HCT116 (cell line): ENCODE data around the gene MRGPRE.

ENCODE experiments used
- CEBPB ChIP-seq: IDR thresholded peaks from 2 replicates; pipeline ENCODE4 v1.6.1; 2012; ENCODE audit warnings: low read depth
- EZH2 ChIP-seq: fragments of 200-600 bp; sonication (generic); IDR thresholded peaks from 2 replicates; pipeline ENCODE4 v1.6.1; 2017; ENCODE audit warnings: antibody characterized with exemption, mixed run types
- POLR2A ChIP-seq: IDR thresholded peaks from 2 replicates; pipeline ENCODE4 v1.7.0; 2011; ENCODE audit warnings: borderline replicate concordance; ENCODE audit not compliant: insufficient read depth, insufficient read length; ENCODE audit errors: extremely low read depth
- RAD21 ChIP-seq: IDR thresholded peaks from 2 replicates; pipeline ENCODE4 v1.6.1; 2012; ENCODE audit warnings: low read depth, mild to moderate bottlenecking
- YY1 ChIP-seq: IDR thresholded peaks from 2 replicates; pipeline ENCODE4 v1.6.1; 2011; ENCODE audit warnings: low read length, low read depth, moderate library complexity, mild to moderate bottlenecking; ENCODE audit not compliant: insufficient replicate concordance; ENCODE audit errors: extremely low read depth
- TF ChIP-seq, protein P1 (sequence below), 3 experiments: fragments of 200-600 bp in 1 of 3; sonication (generic) in 1 of 3; IDR thresholded peaks in 2 of 3; conservative IDR thresholded peaks in 1 of 3; 2 replicates each; pipeline ENCODE4 v1.5.1; 2012 to 2017; ENCODE audit warnings: low read depth in 2 of 3, low read length in 2 of 3, antibody characterized with exemption in 1 of 3, borderline replicate concordance in 1 of 3, control low read depth in 1 of 3, mild to moderate bottlenecking in 1 of 3, mixed read lengths in 1 of 3, mixed run types in 1 of 3, moderate library complexity in 1 of 3; ENCODE audit not compliant: insufficient read depth in 1 of 3

DNA sequence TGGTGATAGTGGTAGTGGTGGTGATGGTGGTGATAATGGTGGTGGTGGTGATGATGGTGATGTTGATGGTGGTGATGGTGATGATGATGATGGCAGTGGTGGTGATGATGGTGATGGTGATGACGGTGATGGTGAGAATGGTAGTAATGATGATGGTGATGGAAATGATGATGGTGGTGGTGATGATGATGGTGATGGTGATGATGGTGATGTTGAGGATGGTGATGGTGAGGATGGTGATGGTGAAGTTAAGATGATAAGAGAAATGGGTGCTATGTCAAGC, 25.4 kb downstream of the MRGPRE start:
- TF ChIP-seq, protein P1, sequence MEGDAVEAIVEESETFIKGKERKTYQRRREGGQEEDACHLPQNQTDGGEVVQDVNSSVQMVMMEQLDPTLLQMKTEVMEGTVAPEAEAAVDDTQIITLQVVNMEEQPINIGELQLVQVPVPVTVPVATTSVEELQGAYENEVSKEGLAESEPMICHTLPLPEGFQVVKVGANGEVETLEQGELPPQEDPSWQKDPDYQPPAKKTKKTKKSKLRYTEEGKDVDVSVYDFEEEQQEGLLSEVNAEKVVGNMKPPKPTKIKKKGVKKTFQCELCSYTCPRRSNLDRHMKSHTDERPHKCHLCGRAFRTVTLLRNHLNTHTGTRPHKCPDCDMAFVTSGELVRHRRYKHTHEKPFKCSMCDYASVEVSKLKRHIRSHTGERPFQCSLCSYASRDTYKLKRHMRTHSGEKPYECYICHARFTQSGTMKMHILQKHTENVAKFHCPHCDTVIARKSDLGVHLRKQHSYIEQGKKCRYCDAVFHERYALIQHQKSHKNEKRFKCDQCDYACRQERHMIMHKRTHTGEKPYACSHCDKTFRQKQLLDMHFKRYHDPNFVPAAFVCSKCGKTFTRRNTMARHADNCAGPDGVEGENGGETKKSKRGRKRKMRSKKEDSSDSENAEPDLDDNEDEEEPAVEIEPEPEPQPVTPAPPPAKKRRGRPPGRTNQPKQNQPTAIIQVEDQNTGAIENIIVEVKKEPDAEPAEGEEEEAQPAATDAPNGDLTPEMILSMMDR (IDR thresholded peaks at IDR 0.05 in 2 of 3, conservative IDR thresholded peaks at IDR 0.05 in 1 of 3; ENCODE audit: borderline replicate concordance in 1 of 3, insufficient read depth in 1 of 3, low read depth in 2 of 3, low read length in 2 of 3), result no peak
- TF ChIP-seq POLR2A (no peak), EZH2 (no peak), RAD21 (no peak), CEBPB (no peak), YY1 (no peak)
